Measurements from ENCODE around the gene GTPBP6.
"Not testable (repeated sequence)": the region's sequence is repeated elsewhere in the genome, so short reads cannot be mapped to it uniquely, and the experiment has no call there.

GTPBP6 gene

DNA sequence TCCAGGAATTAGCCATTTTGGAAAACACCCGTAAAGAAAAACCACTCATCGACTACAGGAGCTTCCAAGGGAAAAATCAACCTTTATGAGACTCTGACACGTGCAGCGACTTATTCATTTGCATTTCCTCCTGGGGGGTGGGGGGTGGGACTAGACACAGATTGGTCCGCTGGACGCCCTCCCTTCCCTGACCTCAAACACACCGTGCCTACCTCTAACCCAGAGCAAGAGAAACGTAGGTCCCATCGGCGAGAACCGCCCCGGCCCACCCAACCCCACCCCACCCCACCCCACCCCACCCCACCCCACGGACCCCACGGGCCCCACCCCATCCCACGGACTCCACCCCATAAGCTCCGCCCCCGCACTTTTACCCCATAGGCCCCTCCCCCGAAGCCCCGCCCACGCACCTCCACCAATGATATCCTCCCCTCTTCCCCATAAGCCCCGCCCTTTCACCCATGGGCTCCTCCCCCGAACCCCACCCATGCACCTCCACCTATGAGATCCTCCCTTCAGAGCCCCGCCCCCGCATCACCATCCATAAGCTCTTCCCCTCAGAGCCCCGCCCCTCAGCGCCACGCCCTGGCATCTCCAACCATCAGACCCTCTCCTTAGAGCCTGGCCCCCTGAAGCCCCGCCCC is 1.1 kb downstream of the GTPBP6 start:
- H3K4me3 Mint-ChIP-seq, result peak overlapping the region; percentile 78 to 94
- no peak for DNase-seq
- peak overlapping the region; percentile 99 to 100 for H3K27ac Mint-ChIP-seq
- no peak for ATAC-seq
- peaks cover 15% of the 10 kb centered on the region for H3K4me1 Mint-ChIP-seq
- H3K27me3 Mint-ChIP-seq, result no peaks in the 10 kb centered on the region
- no peaks in the 10 kb centered on the region for H3K9me3 Mint-ChIP-seq

DNA sequence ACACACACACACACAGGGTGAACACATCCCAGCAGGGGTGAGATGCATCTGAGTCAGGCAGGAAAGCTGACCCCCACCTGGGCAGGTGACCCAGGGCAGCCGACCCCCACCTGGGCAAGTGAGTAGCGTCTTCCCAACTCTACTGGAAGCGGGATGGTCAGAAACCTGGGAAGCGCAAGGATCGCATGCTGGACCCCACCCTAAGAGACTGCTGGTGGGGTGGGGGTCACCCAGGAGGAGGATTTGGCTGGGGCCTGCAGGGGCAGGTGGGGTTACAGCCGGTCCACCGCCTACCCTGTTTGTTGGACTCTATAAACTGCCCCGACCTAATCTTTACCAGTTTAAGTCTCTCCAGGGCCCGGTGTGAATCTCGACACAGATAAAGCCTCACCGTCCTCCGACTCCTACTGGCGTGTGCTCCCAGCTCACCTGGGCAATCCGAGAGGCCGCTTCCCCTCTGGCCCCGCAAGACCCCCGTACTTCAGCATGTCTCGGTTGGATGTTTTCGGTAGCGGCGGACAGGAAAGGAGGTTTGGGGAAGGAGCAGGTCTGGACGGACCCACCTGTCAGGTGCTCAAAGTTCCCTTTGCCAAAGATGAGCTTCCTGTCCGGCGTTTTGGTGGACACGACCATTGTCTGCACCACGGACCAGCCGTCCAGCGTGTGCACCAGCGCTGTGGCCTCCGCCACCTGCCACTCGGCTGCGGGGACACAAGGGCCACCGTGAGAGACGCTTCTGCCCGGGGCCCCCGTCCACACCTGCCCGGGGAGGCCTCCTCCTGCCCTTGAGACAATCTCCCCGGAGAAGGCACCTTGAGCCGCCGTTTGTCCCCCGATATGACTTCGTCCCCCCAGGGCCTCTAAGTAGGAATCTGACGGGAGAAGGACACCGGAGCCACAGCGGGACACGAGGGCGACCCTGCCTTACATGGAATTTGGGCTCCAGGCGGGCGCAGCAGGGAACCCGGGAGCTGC is 2.0 kb downstream of the GTPBP6 start:
- DNase-seq, result no peak
- no peaks in the 10 kb centered on the region for H3K27me3 Mint-ChIP-seq
- H3K9me3 Mint-ChIP-seq, result no peaks in the 10 kb centered on the region
- no peak for ATAC-seq
- H3K4me3 Mint-ChIP-seq, result peak overlapping the region; percentile 72 to 78
- no peak overlapping the region for H3K27ac Mint-ChIP-seq
- H3K4me1 Mint-ChIP-seq, result peaks cover 13% of the 10 kb centered on the region

- DNase-seq (no peak), ATAC-seq (no peak)
- H3K4me1 Mint-ChIP-seq, result peaks cover 2% of the 10 kb centered on the region
- no peaks in the 10 kb centered on the region for H3K9me3 Mint-ChIP-seq
- no peak overlapping the region for H3K27ac Mint-ChIP-seq
- no peaks in the 10 kb centered on the region for H3K27me3 Mint-ChIP-seq
- H3K4me3 Mint-ChIP-seq, result no peak overlapping the region
These were observed 3.6 kb downstream of the GTPBP6 start for GRCh38 chrX:314781-315595.

DNA sequence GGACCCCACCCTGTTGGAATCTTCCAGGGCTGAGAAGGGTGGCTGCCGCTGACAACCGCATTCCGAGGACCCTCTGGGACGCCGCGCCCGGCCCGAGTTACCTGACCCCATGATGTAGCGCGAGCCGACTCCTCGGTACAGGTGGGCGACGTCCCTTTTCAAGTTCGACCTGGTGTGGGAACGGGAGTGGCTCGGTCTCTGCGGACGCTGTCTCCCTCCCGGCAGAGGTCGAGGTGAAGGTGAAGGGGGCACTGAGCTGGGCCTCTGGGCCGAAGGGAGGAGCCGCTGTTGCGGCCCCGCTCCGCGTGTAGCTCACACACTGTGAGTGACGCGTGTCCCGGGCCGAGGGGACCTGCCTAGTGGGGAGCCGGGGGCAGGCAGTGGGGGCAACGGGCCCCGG is 4.5 kb downstream of the GTPBP6 start:
- peak overlapping the region in 1 of 2 donors; percentile 12 for H3K27ac Mint-ChIP-seq
- DNase-seq, result no peak

DNA sequence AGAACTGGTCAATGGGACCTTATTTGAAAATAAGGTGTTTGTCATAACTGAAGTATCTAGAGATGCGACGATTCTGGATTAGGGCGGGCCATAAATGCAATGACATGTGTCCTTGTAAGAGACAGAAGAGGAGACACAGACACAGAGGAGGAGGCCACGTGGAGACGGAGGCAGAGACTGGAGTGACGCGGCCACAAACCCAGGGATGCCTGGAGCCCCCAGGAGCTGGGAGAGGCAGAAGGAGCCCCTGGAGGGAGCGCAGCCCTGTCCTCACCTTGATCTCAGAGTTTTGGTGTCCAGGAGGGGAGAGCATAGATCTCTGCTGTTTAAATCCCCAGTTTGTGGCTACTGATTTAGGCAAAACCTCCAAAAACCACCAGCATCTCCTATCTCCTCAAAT is 5.0 kb downstream of the GTPBP6 start:
- peak overlapping the region in 1 of 2 donors; percentile 19 for H3K27ac Mint-ChIP-seq
- DNase-seq (no peak), ATAC-seq (no peak)
- H3K4me1 Mint-ChIP-seq, result no peaks in the 10 kb centered on the region
- H3K27me3 Mint-ChIP-seq, result no peaks in the 10 kb centered on the region
- no peaks in the 10 kb centered on the region for H3K9me3 Mint-ChIP-seq
- no peak overlapping the region for H3K4me3 Mint-ChIP-seq

More for the DNA sequence above, 4.5 kb downstream of the GTPBP6 start:
- Mint-ChIP-seq H3K9me3 (no peaks in the 10 kb centered on the region), H3K4me3 (no peak overlapping the region), H3K4me1 (no peaks in the 10 kb centered on the region), H3K27me3 (no peaks in the 10 kb centered on the region)
- no peak for ATAC-seq

DNA sequence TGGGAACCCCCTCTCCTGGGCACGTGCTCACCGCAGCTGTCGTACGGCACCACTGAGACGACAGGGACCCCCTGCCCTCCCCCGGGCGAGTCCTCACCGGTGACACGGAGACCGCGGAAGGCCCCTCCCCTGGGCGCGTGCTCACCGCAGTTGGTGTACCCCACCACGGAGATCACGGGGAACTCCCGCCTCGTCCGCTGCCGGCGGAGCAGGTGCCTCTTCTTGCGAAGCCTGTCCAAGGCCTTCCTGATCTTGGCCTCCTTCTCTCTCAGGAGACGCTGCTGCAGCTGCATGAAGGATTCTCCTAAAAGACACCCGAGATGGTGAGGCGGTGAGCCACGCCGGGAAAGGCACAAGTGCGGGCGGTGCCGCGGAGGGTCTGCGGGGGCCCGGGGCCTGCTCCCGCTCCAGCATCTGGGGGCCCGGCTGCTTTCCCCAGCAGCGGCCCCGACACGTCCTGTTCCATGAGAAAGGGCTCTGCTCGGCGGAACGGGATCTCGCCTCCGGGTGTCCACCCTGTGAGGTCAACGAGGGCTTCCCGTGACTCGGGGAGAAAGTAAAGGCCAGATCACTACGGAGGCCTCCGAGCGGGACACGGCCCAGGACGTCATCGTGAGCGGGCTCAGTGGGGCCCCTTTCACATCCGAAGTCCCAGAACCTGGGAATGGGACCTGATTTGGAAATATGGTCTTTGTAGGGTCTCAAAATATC is 5.8 kb downstream of the GTPBP6 start:
- ATAC-seq, result no peak
- no peaks in the 10 kb centered on the region for H3K4me1 Mint-ChIP-seq
- DNase-seq, result no peak
- H3K4me3 Mint-ChIP-seq, result no peak overlapping the region
- H3K27me3 Mint-ChIP-seq, result no peaks in the 10 kb centered on the region
- peak overlapping the region in 1 of 2 donors; percentile 2 for H3K27ac Mint-ChIP-seq
- no peaks in the 10 kb centered on the region for H3K9me3 Mint-ChIP-seq

DNA sequence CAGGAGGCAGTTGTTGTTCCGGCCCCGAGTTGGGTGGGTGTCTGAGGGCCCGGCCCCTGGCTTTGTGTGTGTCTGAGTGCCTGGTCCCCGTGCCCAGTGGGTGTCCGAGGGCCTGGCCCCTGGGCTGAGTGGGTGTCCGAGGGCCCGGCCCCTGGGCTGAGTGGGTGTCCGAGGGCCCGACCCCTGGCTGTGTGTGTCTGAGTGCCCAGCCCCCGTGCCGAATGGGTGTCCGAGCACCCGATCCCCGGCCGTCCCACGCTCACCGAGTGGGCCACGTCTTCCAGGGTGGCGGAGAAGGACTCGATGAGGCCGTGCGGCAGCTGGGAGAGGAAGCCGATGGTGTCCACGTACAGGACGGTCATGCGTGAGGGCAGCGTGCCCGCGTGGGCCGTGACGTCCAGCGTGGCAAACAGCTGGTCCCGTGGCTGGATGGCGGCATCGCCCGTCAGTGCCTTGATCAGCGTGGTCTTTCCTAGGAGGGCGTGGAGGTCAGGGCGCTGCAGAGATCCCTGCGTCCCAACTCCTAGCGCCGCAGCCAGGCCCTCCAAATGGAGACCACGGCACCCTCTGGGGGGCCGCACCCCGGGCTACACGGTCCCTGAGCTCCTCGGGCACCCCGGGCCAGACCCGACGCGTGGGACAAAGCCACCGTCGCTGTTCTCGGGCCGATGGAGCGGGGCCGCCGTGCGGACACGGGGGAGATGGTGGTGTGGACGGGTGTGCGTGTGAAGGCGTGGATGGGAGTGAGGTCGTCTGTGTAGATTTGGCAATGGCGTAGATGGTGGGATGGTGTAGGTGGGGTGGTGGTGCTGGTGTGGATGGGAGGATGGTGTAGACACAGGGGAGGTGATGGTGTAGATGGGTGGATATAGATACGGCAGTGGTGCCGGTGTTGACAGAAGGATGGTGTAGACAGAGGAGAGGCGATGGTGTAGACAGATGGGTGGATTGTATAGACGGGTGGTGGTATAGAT is 7.2 kb downstream of the GTPBP6 start:
- Mint-ChIP-seq H3K9me3 (no peaks in the 10 kb centered on the region), H3K4me3 (no peak overlapping the region), H3K4me1 (no peaks in the 10 kb centered on the region), H3K27ac (peak overlapping the region in 1 of 2 donors; percentile 16), H3K27me3 (no peaks in the 10 kb centered on the region)
- ATAC-seq, result peak; percentile 29
- no peak for DNase-seq

GRCh38 chrX:310621-311155 is 7.9 kb downstream of the GTPBP6 start:
- no peak for DNase-seq
- no peak for ATAC-seq
- Mint-ChIP-seq H3K27ac (peak overlapping the region in 1 of 2 donors; percentile 19), H3K4me1 (no peaks in the 10 kb centered on the region), H3K9me3 (no peaks in the 10 kb centered on the region), H3K27me3 (no peaks in the 10 kb centered on the region), H3K4me3 (no peak overlapping the region)

- no peak overlapping the region for H3K4me3 Mint-ChIP-seq
- DNase-seq (no peak), ATAC-seq (no peak)
- no peaks in the 10 kb centered on the region for H3K27me3 Mint-ChIP-seq
- no peak overlapping the region for H3K27ac Mint-ChIP-seq
- no peaks in the 10 kb centered on the region for H3K9me3 Mint-ChIP-seq
- no peaks in the 10 kb centered on the region for H3K4me1 Mint-ChIP-seq
These were observed 9.6 kb downstream of the GTPBP6 start for GRCh38 chrX:308821-309520.

GRCh38 chrX:307261-308111 is 11.1 kb downstream of the GTPBP6 start:
- H3K4me3 Mint-ChIP-seq, result no peak overlapping the region
- no peaks in the 10 kb centered on the region for H3K27me3 Mint-ChIP-seq
- H3K9me3 Mint-ChIP-seq, result no peaks in the 10 kb centered on the region
- no peak for ATAC-seq
- H3K27ac Mint-ChIP-seq, result peak overlapping the region in 1 of 2 donors; percentile 19
- H3K4me1 Mint-ChIP-seq, result no peaks in the 10 kb centered on the region
- no peak for DNase-seq

GRCh38 chrX:306614-307251 is 11.9 kb downstream of the GTPBP6 start:
- not testable (repeated sequence) for DNase-seq, H3K4me3 Mint-ChIP-seq, H3K9me3 Mint-ChIP-seq, H3K4me1 Mint-ChIP-seq, H3K27me3 Mint-ChIP-seq, H3K27ac Mint-ChIP-seq, ATAC-seq

GRCh38 chrX:305781-306613 is 12.6 kb downstream of the GTPBP6 start:
- not testable (repeated sequence) for H3K4me1 Mint-ChIP-seq, ATAC-seq, H3K27ac Mint-ChIP-seq, H3K9me3 Mint-ChIP-seq, H3K27me3 Mint-ChIP-seq, DNase-seq, H3K4me3 Mint-ChIP-seq

Measured in stimulated activated naive CD8-positive, alpha-beta T cell treated with anti-CD3 and anti-CD28 coated beads, Interleukin-15, amount 100 ng/mL, for 72 hours (primary cell).